Raji (cell line): ENCODE data around the gene ZMIZ1.

ENCODE experiments used
- POLR2A ChIP-seq: IDR thresholded peaks from 2 replicates; pipeline ENCODE4 v1.6.1; 2011; ENCODE audit warnings: low read depth, low read length, control low read depth; ENCODE audit not compliant: insufficient read depth

The ZMIZ1 gene

DNA sequence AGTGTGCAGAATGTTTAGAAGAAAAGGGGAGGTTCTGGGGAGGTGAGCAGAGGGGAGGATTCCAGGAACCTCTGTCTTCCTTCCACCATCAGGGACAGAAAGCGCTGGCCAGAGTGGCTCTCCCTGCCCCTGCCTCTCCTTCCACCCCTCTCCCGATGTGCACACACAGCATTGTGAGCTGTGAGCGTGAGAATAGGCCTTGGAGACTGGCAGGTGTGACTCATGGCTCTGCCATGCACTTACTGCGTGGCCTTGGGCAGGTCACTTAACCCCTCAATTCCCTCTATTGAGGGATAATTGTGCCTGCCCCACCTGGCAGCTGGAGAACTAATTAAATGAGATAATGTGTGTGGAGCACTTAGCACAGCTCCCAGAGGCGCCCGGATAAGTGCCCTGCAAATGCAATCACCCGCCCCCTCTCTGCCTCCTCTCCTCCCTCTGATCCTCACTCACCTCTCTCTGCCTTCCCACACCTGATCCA lies 115.4 kb downstream of the ZMIZ1 start:
- TF ChIP-seq POLR2A = no peak

DNA sequence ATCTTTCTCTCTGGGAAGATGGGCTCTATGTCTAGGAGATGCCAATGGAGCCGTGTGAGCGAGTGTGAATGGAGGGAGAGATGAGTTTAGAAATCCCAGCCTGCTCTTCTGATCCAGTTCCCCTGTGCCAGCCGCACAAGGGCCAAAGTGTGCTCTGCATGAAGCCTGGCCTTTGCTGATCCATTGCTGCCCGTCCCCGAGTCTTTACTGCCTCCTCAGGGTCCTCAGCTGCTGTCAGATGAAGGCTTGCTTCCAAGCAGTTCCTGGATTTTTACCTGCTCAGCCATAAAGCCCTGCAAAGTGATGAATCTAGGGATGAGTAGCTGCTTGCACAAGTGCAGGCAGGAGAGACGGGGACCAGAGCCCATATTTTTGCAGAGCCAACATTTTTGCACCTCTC lies 115.9 kb downstream of the ZMIZ1 start:
- no peak for TF ChIP-seq POLR2A

DNA sequence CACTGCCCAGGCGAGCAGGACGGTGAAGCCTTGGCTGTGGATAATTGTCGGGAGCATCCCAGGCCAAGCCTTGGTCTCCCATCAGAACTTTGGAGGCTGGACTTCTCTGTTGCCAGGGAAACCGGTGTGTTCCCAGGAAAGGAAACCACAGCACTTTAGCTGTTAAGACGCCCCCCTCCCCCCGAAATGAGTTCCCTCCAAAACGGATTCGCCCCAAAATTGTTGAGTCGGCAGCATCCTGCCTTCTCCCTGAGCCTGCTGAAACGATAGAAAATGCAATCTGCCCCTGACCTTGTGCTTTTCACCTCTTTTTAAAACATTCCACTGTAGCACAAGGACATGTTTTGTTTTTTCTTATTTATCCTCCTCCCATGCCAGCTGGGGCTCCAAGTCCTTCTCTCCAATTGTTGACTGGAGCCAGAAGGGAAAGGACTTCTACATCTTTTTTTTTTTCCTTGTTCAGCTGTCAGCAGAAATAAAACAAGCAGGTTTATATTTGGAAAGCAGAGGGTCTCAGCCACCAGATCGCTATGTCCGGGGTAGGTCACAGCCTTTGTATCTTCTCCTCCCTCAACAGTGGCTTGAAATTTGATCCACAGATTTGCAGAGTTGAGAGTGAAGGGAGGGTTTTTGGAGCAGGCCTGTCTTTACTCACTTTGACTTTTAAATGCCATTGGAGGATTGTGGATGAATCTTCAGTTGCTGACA lies 116.5 kb downstream of the ZMIZ1 start:
- TF ChIP-seq POLR2A = no peak

DNA sequence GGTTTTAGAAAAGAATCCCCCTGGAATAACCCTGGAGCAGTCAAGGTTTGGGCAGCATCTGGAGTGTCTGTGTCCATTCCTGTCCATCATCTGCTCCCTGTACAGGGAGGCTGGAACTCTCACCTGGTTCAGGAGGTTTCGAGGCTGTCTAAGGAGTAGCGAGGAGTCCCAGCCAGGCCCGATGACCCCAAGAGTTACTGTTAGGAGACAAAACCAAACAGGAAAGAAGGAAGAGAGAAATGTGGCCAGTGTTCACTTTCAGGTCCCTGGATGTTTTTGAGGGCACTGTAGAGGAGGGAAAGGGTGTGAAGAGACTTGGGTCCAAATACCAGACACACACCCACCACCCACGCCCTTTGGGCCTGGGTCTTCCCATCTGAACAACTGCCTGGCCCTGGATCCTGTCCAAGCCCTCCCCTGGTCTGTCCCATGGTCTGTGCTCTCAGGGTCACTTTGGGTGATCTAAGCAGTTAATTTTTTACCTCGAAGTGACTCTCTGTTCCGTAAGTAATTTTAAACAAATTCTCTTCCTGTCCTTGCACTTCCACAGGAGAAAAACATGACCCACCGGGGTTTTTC lies 117.1 kb downstream of the ZMIZ1 start:
- no peak for TF ChIP-seq POLR2A

DNA sequence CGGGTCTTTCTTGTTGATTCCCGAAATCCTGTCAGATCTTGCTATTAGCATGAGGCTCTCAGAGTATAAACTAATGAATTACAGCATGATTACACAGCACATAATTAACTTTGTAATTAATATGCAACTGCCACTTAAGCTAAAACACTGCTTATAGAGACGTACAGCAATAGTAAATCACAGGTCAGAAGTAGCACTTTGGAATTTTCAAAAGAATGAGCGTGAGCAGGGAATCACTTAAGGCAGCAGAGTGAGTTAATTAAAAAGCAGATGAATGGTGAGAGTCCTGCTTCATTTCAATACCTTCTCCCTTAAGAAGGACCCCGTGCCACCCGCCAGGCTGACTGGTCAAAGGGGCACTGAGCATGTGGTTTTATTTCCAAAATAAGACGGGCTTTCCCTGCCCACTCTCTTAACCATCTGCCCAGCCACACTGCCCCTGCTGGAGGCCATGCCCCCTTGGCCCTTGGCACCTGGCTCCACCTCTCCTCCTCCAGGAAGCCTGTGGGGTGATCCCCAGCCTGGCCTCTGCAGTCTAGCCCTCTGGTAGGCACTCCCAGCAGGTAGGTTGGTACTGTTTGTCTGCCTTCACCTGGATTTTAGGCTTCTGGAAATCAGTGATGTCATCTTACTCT lies 117.8 kb downstream of the ZMIZ1 start:
- TF ChIP-seq POLR2A = no peak

DNA sequence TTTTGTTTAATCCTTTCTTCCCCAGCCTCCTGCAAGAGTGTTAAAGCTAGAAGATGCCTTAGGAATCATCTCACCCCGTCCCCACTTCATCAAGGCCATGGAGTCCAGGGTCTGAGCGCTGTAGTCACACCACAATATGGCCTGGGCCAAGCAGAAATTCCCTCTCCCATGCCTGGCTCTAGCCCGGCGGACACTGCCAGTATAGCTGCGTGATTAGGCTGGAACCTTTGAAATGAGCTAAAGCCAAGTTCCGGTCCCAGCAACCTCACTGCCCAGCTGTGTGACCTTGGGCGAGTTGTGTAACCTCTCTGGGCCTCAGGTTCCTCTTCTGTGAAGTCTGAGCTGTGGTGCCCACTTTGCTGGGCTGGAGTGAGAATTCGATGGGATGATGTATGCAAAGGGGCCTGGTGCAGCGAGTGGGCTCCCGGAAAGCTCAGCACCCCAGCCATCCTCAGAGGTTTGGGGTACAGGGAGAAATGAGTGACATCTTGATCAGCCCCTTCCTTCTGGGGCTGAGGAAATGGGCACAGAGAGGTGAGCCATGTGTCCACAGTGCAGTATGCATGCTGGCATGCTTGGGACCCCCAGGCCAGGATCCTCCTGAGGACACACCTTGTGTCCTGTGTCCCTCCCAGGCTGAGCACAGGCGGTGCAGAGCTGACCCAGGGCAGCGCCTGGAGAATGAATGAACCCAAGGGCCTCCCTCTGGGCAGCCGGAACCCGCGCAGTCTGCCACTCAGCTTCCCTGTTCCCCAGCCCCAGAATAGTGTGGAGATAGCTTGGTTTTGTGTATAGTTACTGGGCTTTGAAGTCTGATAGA lies 118.6 kb downstream of the ZMIZ1 start:
- TF ChIP-seq POLR2A = no peak

DNA sequence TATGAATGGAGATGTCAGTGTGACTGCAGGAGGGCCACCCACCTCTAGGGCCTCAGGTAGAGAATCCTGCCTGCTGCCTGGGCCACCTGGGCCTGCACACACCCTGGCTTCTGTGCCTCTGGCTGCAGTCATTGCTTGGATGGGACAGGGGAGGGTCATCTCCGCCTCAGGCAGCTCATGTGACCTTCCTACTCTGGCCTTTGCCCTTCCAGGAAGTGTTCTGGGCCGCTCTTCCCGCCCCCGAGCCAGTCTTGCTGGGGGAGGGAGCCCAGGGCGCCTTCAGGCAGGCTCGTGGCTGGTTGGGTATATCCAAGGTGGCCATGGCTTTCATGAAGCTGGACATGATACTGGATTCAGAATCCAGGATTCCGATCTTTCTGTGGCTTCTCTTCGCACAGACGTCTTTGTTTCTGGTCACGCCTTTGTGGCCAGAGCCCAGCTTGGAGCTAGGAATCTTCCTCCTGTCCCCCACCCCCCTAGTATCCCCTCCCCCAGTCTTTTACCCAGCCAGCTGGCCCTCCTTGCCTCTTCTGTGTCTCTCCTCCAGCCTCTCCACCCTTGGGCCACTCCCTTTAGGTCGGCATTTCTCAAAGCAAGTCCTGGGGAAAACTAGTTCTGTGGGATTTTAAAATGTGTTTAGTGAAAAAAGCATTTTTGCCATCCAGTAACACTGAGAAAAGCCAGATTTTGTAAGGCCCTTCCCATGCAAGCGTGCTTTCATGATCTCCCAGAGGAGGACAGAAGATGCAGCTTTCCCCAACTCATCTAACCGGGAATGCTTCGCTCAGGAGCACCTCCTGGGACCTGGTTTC lies 119.6 kb downstream of the ZMIZ1 start:
- no peak for TF ChIP-seq POLR2A

DNA sequence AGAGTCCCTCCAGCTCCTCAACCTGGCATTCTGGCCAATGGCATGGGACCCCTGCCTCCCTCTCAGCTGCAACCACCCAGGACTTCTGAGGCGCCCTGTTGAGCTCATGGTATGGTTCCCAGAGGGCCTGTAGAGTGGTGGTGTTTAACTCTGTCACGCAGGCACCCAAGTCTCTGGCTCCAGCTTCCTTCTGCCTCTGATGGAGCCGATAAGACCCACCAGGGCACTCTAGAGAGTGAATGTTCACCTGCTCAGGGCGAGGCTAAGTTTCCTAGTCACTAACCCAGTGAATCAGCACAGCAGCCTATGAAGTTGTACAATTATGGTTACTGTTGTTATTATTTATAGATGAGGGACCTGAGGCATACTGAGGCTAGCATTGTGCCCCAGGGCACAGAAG lies 120.4 kb downstream of the ZMIZ1 start:
- no peak for TF ChIP-seq POLR2A

DNA sequence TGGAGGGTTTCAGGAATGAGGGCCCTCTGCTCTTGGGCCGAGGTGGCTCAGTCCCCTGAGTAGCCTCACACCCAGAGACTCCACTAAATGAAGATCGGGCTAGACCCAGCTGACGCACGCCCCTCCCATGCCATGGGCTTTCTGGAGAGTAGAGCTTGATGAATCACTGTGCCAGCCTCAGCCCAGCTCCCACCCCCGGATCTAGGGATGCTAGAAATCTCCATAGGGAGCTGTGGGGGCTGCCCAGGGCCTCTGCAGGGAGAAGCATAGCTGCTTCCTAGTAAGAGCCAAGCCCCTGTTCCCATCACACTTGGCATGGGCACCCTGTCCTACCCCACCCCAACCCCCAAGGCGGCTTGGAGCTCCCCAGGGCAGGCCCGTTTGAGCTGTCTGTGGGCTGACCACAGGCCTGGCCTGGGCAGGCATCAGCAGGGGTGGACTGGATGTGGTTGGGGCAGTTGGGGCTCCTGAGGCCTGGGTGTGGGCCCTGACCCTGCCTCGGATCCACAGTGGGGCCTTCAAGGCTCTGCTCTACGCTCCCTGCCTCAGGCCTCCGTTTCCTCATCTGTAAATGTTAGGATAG lies 121.2 kb downstream of the ZMIZ1 start:
- TF ChIP-seq POLR2A = no peak

DNA sequence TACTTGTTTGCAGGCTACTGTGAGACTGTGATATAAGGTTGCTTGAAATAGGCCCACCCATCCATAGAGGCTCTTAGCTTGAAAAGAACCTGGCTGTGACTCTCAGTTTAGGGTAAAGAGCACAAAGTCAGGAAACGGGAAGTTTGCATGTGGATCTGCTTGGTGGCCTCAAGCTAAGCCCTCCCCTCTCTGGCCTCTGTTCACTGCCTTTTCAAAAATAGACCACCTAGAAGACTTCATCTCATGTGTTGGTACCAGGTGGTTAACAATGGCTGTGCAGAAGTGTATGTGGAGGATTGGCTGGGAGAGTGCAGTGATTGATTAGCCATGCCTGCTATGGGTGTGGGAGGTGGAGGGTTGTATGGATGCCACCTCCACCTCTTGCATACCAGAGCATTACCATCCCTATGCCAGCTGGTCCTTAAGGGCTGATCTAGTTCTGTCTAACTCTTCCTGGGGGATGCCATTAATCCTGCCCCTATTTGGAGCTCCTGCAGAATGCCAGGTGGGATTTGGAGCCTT lies 122.0 kb downstream of the ZMIZ1 start:
- TF ChIP-seq POLR2A = no peak

DNA sequence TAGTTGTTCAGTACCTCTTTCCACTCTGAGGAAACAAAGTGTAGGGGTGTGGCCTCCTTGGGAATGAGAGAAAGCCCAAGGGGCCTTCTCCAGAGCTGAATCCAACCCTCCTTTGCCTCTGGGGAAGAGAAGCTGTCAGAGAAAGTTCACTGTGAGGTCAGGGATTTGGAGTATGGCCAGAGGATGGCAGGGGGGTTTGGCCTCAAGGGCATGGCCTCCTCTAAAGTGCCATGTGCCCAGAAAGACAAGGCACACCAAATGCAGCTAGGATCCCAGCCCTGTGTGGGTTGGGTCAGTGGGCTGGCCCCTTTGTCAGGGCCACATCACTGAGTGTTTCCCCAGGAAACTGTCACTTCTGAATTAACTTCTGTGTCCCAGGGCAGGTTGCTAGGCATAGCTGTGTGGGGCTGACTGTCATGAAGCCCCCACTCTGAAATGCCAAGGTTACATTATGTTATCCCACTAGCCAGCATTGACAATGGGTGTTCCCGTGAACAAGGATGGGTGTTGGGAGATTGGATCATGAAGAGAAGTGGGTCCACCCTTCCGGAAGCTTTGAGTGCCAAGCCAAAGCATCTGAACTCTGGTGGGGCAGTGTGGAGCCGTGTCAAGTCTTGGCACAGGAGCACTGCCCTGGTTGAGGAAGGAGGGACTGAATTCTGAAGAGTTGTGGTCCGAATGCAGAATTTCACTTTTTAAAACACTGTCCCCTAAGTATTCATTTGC lies 123.3 kb downstream of the ZMIZ1 start:
- TF ChIP-seq POLR2A = no peak

DNA sequence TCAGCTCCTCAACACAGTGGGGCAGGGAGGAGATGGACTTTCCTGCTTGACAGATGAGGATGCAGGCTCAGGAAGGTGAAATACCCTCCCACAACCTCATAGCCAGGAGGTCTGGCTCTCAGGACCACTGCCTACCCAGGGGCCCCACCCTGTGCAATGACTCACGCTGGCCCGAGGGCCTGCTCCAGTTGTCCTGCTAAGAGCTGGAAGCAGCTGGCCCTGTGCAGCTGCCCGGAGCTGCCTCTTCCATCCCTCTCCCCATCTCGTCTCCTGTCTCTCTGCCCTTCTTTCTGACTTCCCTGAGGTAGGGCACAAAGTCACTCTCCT lies 123.9 kb downstream of the ZMIZ1 start:
- TF ChIP-seq POLR2A = no peak

DNA sequence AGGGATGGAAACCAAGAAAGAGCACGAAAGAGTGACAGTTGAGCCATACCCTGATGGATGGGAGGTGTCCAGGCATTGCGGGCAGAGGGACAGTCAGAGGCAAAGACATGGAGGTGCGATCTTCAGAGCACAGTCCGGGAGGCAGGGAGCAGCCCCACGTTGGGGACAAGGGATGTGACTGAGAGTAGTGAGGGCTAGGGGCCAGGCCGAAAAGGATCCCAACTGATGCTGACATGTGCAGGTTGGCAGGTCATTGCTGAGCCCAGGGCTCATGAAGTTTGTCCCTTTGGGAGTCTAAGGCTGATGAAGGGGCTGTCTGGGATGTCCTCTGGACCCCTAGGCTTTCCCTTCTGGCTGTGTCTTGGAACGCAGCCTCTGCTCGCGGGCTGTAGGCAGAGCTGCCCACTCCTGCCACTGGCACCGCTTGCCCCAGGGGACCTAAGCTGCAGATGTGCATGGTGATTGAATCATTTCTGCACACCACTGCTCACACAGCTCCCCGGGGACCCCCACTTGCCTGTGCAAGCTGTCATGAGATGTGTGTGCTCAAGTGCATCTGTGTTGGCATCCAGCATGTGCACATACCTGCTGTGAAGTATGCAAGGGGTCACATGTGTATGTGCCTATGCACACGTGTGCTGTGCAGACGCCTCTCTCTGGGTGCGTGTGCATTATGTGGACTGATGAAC lies 125.1 kb downstream of the ZMIZ1 start:
- TF ChIP-seq POLR2A = no peak
